Retinal pigment epithelial cell (primary cell): Measurements from ENCODE around the gene LRWD1.

ENCODE experiments used
- DNase-seq: peaks from one replicate; pipeline ENCODE4 v3.0.0-alpha.2; 2010; ENCODE audit warnings: low read depth
- H3K4me3 ChIP-seq: 2 replicates; pipeline ENCODE4 v1.5.1; 2011; ENCODE audit warnings: mild to moderate bottlenecking, low read length, control low read depth, moderate library complexity
- CTCF ChIP-seq: conservative IDR thresholded peaks from 2 replicates; pipeline ENCODE4 v1.5.1; 2011; ENCODE audit warnings: low read depth, low read length, control low read depth, inconsistent platforms

LRWD1 gene

GRCh38 chr7:102424787-102425218 is 40.0 kb upstream of the LRWD1 start:
- H3K4me3 ChIP-seq, result no peak overlapping the region
- DNase-seq, result no peak
- TF ChIP-seq CTCF, result no peak

- TF ChIP-seq CTCF, result no peak
- H3K4me3 ChIP-seq, result no peak overlapping the region
- DNase-seq, result no peak
These were observed 39.0 kb upstream of the LRWD1 start for GRCh38 chr7:102425639-102426267.

GRCh38 chr7:102426268-102427018 is 38.3 kb upstream of the LRWD1 start:
- no peak for TF ChIP-seq CTCF
- DNase-seq, result no peak
- H3K4me3 ChIP-seq, result no peak overlapping the region

- no peak for TF ChIP-seq CTCF
- DNase-seq, result no peak
- no peak overlapping the region for H3K4me3 ChIP-seq
These were observed 37.8 kb upstream of the LRWD1 start for GRCh38 chr7:102427019-102427405.

GRCh38 chr7:102429141-102429899 is 35.5 kb upstream of the LRWD1 start:
- TF ChIP-seq CTCF, result no peak
- no peak overlapping the region for H3K4me3 ChIP-seq
- DNase-seq, result no peak

- no peak for DNase-seq
- H3K4me3 ChIP-seq, result no peak overlapping the region
- no peak for TF ChIP-seq CTCF
These were observed 33.0 kb upstream of the LRWD1 start for GRCh38 chr7:102431617-102432298.
